ENCODE data around the gene COA5.

The COA5 gene

DNA sequence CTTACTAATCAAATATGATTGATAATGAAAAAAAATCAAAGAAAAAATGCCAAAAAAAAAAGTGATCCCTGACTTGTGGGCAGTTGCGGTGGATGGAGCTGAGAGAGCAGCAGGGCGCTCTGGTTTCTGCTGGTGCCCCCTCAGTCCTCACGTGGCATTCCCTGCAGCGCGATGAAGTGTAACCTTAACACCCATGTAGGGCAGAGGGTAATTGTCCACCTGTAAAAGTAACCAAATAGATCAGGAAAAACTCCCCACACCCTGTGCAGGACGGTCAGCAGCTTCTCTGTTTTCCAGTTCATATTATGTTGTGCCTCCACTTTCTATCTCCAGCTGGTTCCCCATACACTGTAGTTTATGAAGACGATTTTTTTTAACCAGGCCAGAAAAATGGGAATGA lies 25.0 kb downstream of the COA5 start:
- DNase-seq: no peak
- in situ Hi-C loops (cut with HindIII; ENCODE audit: low pct_ligation_motif_present, low sequenced_read_pairs): no loop called here
- H3K27me3 ChIP-seq (replicated peaks): no peaks in the 10 kb centered on the region
- peaks cover 4% of the 10 kb centered on the region for H3K36me3 ChIP-seq (replicated peaks)
- TF ChIP-seq, protein P1, sequence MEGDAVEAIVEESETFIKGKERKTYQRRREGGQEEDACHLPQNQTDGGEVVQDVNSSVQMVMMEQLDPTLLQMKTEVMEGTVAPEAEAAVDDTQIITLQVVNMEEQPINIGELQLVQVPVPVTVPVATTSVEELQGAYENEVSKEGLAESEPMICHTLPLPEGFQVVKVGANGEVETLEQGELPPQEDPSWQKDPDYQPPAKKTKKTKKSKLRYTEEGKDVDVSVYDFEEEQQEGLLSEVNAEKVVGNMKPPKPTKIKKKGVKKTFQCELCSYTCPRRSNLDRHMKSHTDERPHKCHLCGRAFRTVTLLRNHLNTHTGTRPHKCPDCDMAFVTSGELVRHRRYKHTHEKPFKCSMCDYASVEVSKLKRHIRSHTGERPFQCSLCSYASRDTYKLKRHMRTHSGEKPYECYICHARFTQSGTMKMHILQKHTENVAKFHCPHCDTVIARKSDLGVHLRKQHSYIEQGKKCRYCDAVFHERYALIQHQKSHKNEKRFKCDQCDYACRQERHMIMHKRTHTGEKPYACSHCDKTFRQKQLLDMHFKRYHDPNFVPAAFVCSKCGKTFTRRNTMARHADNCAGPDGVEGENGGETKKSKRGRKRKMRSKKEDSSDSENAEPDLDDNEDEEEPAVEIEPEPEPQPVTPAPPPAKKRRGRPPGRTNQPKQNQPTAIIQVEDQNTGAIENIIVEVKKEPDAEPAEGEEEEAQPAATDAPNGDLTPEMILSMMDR (IDR thresholded peaks at IDR 0.05; ENCODE audit: low read depth, low read length, missing control alignments): no peak
- H3K27ac ChIP-seq: no peak overlapping the region
- no peak overlapping the region for H3K4me3 ChIP-seq (ENCODE audit: low read depth, low read length)

DNA sequence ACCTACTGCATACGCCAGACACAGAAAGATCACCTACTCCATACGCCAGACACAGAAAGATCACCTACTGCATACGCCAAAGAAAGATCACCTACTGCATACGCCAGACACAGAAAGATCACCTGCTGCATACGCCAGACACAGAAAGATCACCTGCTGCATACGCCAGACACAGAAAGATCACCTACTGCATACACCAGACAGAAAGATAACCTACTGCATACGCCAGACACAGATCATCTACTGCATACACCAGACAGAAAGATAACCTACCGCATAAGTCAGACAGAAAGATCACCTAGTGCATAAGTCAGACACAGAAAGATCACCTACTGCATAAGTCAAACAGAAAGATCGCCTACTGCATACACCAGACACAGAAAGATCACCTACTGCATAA lies 25.8 kb downstream of the COA5 start:
- TF ChIP-seq, protein P1 (IDR thresholded peaks at IDR 0.05; ENCODE audit: low read depth, low read length, missing control alignments): no peak
- Histone ChIP-seq H3K4me3 (ENCODE audit: low read depth, low read length) (no peak overlapping the region), H3K36me3 (replicated peaks) (peaks cover 4% of the 10 kb centered on the region), H3K27ac (no peak overlapping the region), H3K27me3 (replicated peaks) (no peaks in the 10 kb centered on the region)
- no peak for DNase-seq
- in situ Hi-C loops (cut with HindIII; ENCODE audit: low pct_ligation_motif_present, low sequenced_read_pairs): no loop called here

DNA sequence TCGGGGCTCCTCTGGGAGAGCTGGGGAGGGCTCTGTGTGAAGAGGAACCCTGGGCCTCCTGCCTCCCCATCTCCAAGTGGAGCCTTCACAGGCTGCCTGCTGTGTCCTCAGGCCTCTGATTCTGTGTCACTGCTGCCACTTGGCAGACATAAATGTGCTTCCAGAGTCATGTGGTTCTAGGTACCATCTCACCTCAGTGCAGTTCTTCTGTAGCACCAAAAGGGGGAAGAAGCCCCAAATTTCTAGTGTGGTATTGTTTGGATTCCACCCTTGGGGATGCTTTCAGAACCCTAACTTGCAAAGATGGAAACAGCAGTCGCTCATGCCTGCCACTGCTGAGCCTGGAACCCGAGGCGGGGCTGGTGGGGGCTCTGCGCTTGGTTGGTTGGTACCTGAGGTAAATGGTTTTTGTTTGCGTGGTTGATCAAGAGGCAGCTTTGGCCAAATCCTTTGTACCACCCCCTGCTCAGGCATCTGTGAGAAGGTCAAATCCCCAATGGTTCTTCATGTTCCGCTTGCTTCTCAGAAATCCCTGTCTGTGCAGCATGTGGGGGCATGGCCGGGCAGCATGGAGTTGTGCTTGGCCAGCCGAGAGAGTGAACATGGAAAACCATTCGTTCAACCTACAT lies 27.5 kb downstream of the COA5 start:
- TF ChIP-seq, protein P1 (IDR thresholded peaks at IDR 0.05; ENCODE audit: low read depth, low read length, missing control alignments): no peak
- DNase-seq: no peak
- Histone ChIP-seq H3K4me3 (ENCODE audit: low read depth, low read length) (no peak overlapping the region), H3K27me3 (replicated peaks) (no peaks in the 10 kb centered on the region), H3K36me3 (replicated peaks) (peaks cover 4% of the 10 kb centered on the region), H3K27ac (no peak overlapping the region)
- in situ Hi-C loops (cut with HindIII; ENCODE audit: low pct_ligation_motif_present, low sequenced_read_pairs): no loop called here

DNA sequence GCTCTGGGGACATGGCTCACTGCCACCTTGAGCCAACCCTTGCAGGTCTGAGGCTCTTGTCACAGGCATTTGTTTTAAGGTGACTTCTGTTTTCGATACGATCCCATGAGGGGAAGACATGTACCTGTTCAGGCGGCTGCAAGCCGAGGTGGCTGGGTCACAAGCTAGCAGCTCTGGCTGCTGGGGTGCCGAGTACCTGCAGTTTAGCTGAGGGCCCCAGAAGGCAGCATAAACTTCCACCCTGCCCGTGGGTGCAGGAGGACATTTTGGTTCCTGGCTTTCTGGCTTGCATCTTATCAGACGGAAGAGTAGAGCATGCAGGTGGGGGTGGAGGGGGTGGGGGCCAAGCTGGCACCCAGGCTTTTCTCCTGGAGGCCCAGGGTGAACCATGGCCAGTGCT lies 28.4 kb downstream of the COA5 start:
- no peak overlapping the region for H3K27ac ChIP-seq
- no peak for DNase-seq
- peaks cover 4% of the 10 kb centered on the region for H3K36me3 ChIP-seq (replicated peaks)
- no peak overlapping the region for H3K4me3 ChIP-seq (ENCODE audit: low read depth, low read length)
- no peaks in the 10 kb centered on the region for H3K27me3 ChIP-seq (replicated peaks)
- in situ Hi-C loops (cut with HindIII; ENCODE audit: low pct_ligation_motif_present, low sequenced_read_pairs): no loop called here
- TF ChIP-seq, protein P1 (IDR thresholded peaks at IDR 0.05; ENCODE audit: low read depth, low read length, missing control alignments): no peak

DNA sequence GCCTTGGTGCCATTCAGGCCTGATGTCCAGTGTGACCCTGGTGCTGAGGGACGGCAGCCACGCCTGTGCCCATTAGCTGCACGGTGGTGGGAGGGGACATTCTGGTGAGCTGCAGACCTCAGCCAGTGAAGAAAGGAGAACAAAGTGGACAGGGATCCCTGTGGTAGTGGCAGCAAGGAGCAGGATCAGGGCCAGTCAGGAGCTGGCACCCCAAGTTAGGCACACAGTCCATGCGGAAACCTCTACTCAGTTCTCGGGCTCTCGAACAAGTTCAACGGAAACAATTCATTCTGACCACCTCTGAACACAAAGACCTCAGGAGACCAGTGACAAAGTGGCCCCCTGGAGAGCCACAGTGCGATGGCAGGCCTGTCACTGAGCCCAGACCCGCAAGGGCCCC lies 30.1 kb downstream of the COA5 start:
- H3K4me3 ChIP-seq (ENCODE audit: low read depth, low read length): no peak overlapping the region
- in situ Hi-C loops (cut with HindIII; ENCODE audit: low pct_ligation_motif_present, low sequenced_read_pairs): no loop called here
- H3K27me3 ChIP-seq (replicated peaks): no peaks in the 10 kb centered on the region
- no peak for DNase-seq
- no peak overlapping the region for H3K27ac ChIP-seq
- TF ChIP-seq, protein P1 (IDR thresholded peaks at IDR 0.05; ENCODE audit: low read depth, low read length, missing control alignments): no peak
- H3K36me3 ChIP-seq (replicated peaks): peaks cover 4% of the 10 kb centered on the region

DNA sequence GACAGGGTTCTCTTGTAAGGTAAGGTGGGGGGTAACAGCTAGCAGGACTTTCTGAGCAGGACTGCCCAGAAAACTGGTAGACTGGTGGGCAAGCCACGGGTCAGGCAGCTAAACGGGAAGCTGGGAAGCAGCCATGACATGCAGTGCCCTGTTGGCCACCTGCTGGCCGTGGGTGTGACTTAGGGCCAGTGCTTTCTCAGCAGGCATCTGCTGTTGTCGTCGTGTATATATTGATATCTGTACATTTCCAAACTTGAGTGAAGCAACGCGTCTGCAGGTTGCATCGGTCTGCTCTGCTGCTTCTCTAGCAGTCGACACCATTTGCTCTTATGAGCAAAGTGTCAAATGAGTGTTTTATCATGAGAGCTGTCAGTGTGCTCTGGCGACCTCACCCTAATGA lies 31.0 kb downstream of the COA5 start:
- Histone ChIP-seq H3K27ac (no peak overlapping the region), H3K36me3 (replicated peaks) (no peaks in the 10 kb centered on the region), H3K4me3 (ENCODE audit: low read depth, low read length) (no peak overlapping the region), H3K27me3 (replicated peaks) (no peaks in the 10 kb centered on the region)
- in situ Hi-C loops (cut with HindIII; ENCODE audit: low pct_ligation_motif_present, low sequenced_read_pairs): no loop called here
- DNase-seq: no peak
- TF ChIP-seq, protein P1 (IDR thresholded peaks at IDR 0.05; ENCODE audit: low read depth, low read length, missing control alignments): peak; percentile 45
